Left lung (tissue), 10 donors: Measurements from ENCODE around the gene UCHL5. TPM values are rescaled to one million over a fixed set of nuclear protein-coding genes. Genes with fewer than 3 reads are reported as not detected.

Experiments used
- ATAC-seq: fragments of 200-7000 bp; cut with Tn5 transposase; one replicate; pipeline ENCODE4 v1.9.1; 2020; ENCODE audit warnings: moderate library complexity
- DNase-seq, 4 donors: peaks; one replicate each; pipeline ENCODE4 v3.0.0-alpha.2; 2013 to 2020
- H3K27ac ChIP-seq, 2 donors: fragments of 200-600 bp; sonication (generic) in 1 of 2; one replicate each; pipeline versions ENCODE4 v1.5.0 to v1.8.0; 2020 to 2021
- H3K27me3 ChIP-seq, 2 donors: fragments of 200-600 bp; sonication (generic) in 1 of 2; one replicate each; pipeline versions ENCODE4 v1.5.0 to v1.8.0; 2020 to 2021
- H3K36me3 ChIP-seq, 2 donors: fragments of 200-600 bp; sonication (generic) in 1 of 2; one replicate each; pipeline versions ENCODE4 v1.5.0 to v1.8.0; 2020 to 2021
- H3K4me1 ChIP-seq, 2 donors: fragments of 200-600 bp; one replicate each; pipeline ENCODE4 v1.8.0; 2021
- H3K4me3 ChIP-seq, 2 donors: fragments of 200-600 bp; sonication (generic) in 1 of 2; one replicate each; pipeline versions ENCODE4 v1.5.0 to v1.8.0; 2020 to 2021; ENCODE audit warnings: mild to moderate bottlenecking in 1 of 2
- H3K9me3 ChIP-seq, 2 donors: fragments of 200-600 bp; sonication (generic) in 1 of 2; one replicate each; pipeline versions ENCODE4 v1.5.0 to v1.8.0; 2020 to 2021
- CTCF ChIP-seq, 2 donors: fragments of 200-600 bp; sonication (generic) in 1 of 2; IDR thresholded peaks; one replicate each; pipeline versions ENCODE4 v1.5.0 to v1.8.0; 2021; ENCODE audit warnings: antibody characterized with exemption in 2 of 2
- intact Hi-C, 2 donors: fragments of 100-400 bp; cut with DNase I; formaldehyde crosslinking; loops; one replicate each; pipeline versions ENCODE4 v1.11.2 to v1.14.2; 2022
- polyA plus RNA-seq, 6 donors: library from polyadenylated mRNA; unstranded; fragments of 120-200 nt; gene quantifications; one replicate each; pipeline ENCODE4 v1.2.1, GENCODE V29; 2013; ENCODE audit not compliant: insufficient read length in 6 of 6
- total RNA-seq, 2 donors: library from RNA; stranded (reverse); fragmentation: NEBNext Ultra II Directional; extraction: Animal tissue kit (Norgen Biotek cat#: 25700); gene quantifications; one replicate each; pipeline ENCODE4 v1.2.1, GENCODE V29; 2021
- donor health status: DM: no; HTN: yes; CAD: no.
- donor health status: DM: no; HTN: no; CAD: no.

Gene UCHL5
- total and polyA plus RNA-seq, 8 donors: 27.9 to 48.7 (median 44.5) TPM

DNA sequence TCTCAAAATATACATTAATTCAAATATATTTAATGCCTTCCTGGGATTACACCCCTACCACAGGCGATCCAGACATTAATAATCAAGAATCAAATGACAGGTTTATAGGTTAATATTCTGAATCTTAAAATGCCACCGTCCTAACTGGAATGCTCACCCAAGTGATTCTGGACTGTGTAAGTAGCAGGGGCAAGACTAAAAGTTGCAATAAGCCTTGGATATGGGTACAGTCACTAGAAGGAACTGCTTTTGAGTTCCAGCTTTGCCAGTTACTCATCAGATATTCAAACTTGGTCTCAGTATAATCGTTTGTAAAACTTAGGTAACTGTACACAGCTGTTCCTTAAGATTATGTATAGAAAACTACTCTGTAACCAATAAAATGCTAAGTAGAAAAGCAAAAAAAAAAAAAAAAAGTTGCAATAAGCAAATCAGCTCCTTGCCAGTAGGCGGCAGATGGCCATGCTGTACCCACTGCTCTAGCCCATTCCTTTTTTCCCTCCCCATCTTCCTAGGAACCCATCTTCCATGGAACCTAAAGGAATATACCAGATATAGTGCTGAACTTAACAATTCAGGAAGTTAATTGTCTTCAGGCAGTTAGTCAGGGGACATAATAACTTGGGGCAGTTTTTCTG, 10.7 kb upstream of the UCHL5 start:
- intact Hi-C loops: no loop called here
- Histone ChIP-seq H3K36me3 (peaks cover 0 to 6% of the 10 kb centered on the region in 2 donors), H3K9me3 (no peaks in the 10 kb centered on the region), H3K27me3 (no peaks in the 10 kb centered on the region), H3K4me3 (no peak overlapping the region), H3K4me1 (peaks cover 0 to 12% of the 10 kb centered on the region in 2 donors), H3K27ac (no peak overlapping the region)
- no peak for TF ChIP-seq CTCF (IDR thresholded peaks at IDR 0.05)
- no peak for ATAC-seq
- DNase-seq: no peak

DNA sequence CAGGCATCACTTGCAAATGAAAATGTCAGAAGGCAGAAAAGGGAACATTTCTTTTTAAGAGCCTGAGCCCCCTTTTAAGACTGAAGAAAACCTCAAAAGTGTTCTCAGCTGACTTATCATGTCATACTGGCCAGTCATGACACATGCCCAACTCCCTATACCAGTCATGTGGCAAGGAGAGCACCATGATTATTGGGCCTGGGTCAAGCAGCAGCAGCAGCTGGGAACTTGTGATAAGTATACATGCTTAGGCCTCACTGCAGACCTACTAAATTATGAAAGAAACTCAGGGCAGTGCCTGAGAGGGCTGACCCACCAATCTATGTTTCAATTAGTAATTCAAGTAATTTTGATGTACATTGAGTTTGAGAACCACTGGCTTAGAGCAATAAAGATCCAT, 8.9 kb upstream of the UCHL5 start:
- no peak overlapping the region for H3K27ac ChIP-seq

GRCh38 chr1:193066606-193067005, 7.4 kb upstream of the UCHL5 start:
- no peak for DNase-seq
- H3K36me3 ChIP-seq: peaks cover 0 to 6% of the 10 kb centered on the region in 2 donors
- peaks cover 0 to 22% of the 10 kb centered on the region in 2 donors for H3K4me1 ChIP-seq
- intact Hi-C loops: no loop called here
- H3K4me3 ChIP-seq: no peak overlapping the region
- no peak for ATAC-seq
- no peak for TF ChIP-seq CTCF (IDR thresholded peaks at IDR 0.05)
- no peak overlapping the region for H3K27ac ChIP-seq
- no peaks in the 10 kb centered on the region for H3K9me3 ChIP-seq
- H3K27me3 ChIP-seq: no peaks in the 10 kb centered on the region

More for the DNA sequence above, 8.9 kb upstream of the UCHL5 start:
- H3K9me3 ChIP-seq: no peaks in the 10 kb centered on the region
- peaks cover 0 to 16% of the 10 kb centered on the region in 2 donors for H3K4me1 ChIP-seq
- H3K36me3 ChIP-seq: peaks cover 0 to 6% of the 10 kb centered on the region in 2 donors
- no peak for DNase-seq
- no peak for TF ChIP-seq CTCF (IDR thresholded peaks at IDR 0.05)
- intact Hi-C loops: no loop called here
- no peak for ATAC-seq
- no peaks in the 10 kb centered on the region for H3K27me3 ChIP-seq
- no peak overlapping the region for H3K4me3 ChIP-seq

GRCh38 chr1:193065954-193066353, 6.8 kb upstream of the UCHL5 start:
- no peaks in the 10 kb centered on the region for H3K9me3 ChIP-seq
- ATAC-seq: no peak

More at GRCh38 chr1:193065954-193066353, 6.8 kb upstream of the UCHL5 start:
- Histone ChIP-seq H3K4me1 (peaks cover 5 to 25% of the 10 kb centered on the region in 2 donors), H3K4me3 (no peak overlapping the region), H3K36me3 (peaks cover 0 to 6% of the 10 kb centered on the region in 2 donors), H3K27me3 (no peaks in the 10 kb centered on the region), H3K27ac (no peak overlapping the region)
- TF ChIP-seq CTCF (IDR thresholded peaks at IDR 0.05): no peak
- DNase-seq: no peak
- intact Hi-C loops: no loop called here
